ENCODE measurements around the gene CYP24A1.

DNA sequence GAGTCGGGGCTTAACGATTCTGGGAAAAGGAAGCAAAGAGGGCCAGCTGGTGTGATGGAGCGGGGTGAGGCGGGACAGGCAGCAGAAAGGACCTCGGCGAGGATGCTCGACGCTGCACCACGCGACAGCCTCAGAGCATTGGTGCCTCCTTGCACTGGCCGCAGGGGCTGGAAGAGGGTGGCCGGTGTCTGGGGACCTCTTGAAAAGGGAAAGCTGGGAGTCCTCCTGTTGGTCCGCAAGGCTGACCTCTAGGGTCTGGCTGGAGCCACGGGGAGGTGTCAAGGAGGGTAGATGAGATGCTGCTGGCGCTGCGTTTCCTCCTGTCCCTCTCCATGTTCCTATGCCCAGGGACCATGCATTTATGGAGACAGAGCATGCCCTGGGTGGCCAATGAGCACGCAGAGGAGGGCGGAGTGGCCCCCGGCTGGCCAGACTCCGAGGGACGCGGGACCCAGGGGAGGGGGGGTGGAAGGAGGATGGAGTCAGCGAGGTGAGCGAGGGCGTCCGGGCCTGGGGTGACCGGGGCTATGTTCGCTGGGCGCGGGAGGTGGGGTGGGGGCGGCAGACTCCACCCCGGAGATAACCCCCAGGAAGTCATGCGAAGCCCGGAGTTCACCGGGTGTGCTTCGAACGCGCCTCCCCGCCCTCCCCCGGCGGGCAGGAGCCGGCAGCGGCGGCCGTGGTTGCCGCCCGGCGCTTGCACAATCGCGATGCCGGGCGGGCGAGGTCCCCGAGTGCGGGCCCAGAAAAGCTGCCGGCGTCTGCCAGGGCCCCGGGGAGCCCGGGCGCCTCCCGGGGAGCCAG, at the start of gene CYP24A1:
- TF ChIP-seq, protein P1, sequence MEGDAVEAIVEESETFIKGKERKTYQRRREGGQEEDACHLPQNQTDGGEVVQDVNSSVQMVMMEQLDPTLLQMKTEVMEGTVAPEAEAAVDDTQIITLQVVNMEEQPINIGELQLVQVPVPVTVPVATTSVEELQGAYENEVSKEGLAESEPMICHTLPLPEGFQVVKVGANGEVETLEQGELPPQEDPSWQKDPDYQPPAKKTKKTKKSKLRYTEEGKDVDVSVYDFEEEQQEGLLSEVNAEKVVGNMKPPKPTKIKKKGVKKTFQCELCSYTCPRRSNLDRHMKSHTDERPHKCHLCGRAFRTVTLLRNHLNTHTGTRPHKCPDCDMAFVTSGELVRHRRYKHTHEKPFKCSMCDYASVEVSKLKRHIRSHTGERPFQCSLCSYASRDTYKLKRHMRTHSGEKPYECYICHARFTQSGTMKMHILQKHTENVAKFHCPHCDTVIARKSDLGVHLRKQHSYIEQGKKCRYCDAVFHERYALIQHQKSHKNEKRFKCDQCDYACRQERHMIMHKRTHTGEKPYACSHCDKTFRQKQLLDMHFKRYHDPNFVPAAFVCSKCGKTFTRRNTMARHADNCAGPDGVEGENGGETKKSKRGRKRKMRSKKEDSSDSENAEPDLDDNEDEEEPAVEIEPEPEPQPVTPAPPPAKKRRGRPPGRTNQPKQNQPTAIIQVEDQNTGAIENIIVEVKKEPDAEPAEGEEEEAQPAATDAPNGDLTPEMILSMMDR (IDR thresholded peaks at IDR 0.05): no peak
- TF ChIP-seq POLR2A (IDR thresholded peaks at IDR 0.05): no peak
